ENCODE measurements around the gene NACC2. TPM values are rescaled to one million over a fixed set of nuclear protein-coding genes. Genes with fewer than 3 reads are reported as not detected.

NACC2 gene
- total RNA-seq, 1 donor from 2014 or later: 3.9 TPM

GRCh38 chr9:136039488-136039887, 55.6 kb downstream of the NACC2 start:
- Mint-ChIP-seq H3K9me3 (ENCODE audit: unreplicated experiment) (peaks cover 5% of the 10 kb centered on the region), H3K36me3 (ENCODE audit: unreplicated experiment) (peaks cover 7% of the 10 kb centered on the region)

GRCh38 chr9:136036848-136037247, 58.2 kb downstream of the NACC2 start:
- no peak for DNase-seq
- TF ChIP-seq CTCF (IDR thresholded peaks at IDR 0.05; ENCODE audit: partially characterized antibody, unreplicated experiment): no peak
- H3K4me1 Mint-ChIP-seq (ENCODE audit: low read depth, unreplicated experiment): no peaks in the 10 kb centered on the region
- peaks cover 3% of the 10 kb centered on the region for H3K9me3 Mint-ChIP-seq (ENCODE audit: unreplicated experiment)
- no peaks in the 10 kb centered on the region for H3K27me3 Mint-ChIP-seq (ENCODE audit: unreplicated experiment)
- no peak overlapping the region for H3K27ac Mint-ChIP-seq (ENCODE audit: unreplicated experiment)
- peaks cover 7% of the 10 kb centered on the region for H3K36me3 Mint-ChIP-seq (ENCODE audit: unreplicated experiment)
- no peak overlapping the region for H3K4me3 Mint-ChIP-seq (ENCODE audit: unreplicated experiment)

More at GRCh38 chr9:136039488-136039887, 55.6 kb downstream of the NACC2 start:
- Mint-ChIP-seq H3K4me1 (ENCODE audit: low read depth, unreplicated experiment) (no peaks in the 10 kb centered on the region), H3K27ac (ENCODE audit: unreplicated experiment) (no peak overlapping the region), H3K27me3 (ENCODE audit: unreplicated experiment) (no peaks in the 10 kb centered on the region), H3K4me3 (ENCODE audit: unreplicated experiment) (no peak overlapping the region)
- DNase-seq: no peak
- no peak for TF ChIP-seq CTCF (IDR thresholded peaks at IDR 0.05; ENCODE audit: partially characterized antibody, unreplicated experiment)

GRCh38 chr9:136036050-136036449, 59.0 kb downstream of the NACC2 start:
- Mint-ChIP-seq H3K27ac (ENCODE audit: unreplicated experiment) (no peak overlapping the region), H3K9me3 (ENCODE audit: unreplicated experiment) (peaks cover 3% of the 10 kb centered on the region), H3K36me3 (ENCODE audit: unreplicated experiment) (peaks cover 8% of the 10 kb centered on the region), H3K4me1 (ENCODE audit: low read depth, unreplicated experiment) (no peaks in the 10 kb centered on the region), H3K4me3 (ENCODE audit: unreplicated experiment) (no peak overlapping the region), H3K27me3 (ENCODE audit: unreplicated experiment) (no peaks in the 10 kb centered on the region)
- TF ChIP-seq CTCF (IDR thresholded peaks at IDR 0.05; ENCODE audit: partially characterized antibody, unreplicated experiment): no peak
- no peak for DNase-seq

GRCh38 chr9:136031741-136032730, 63.1 kb downstream of the NACC2 start:
- Mint-ChIP-seq H3K36me3 (ENCODE audit: unreplicated experiment) (peaks cover 4% of the 10 kb centered on the region), H3K9me3 (ENCODE audit: unreplicated experiment) (peaks cover 3% of the 10 kb centered on the region), H3K4me1 (ENCODE audit: low read depth, unreplicated experiment) (no peaks in the 10 kb centered on the region), H3K27me3 (ENCODE audit: unreplicated experiment) (peaks cover 2% of the 10 kb centered on the region), H3K4me3 (ENCODE audit: unreplicated experiment) (no peak overlapping the region), H3K27ac (ENCODE audit: unreplicated experiment) (no peak overlapping the region)
- DNase-seq: no peak
- no peak for TF ChIP-seq CTCF (IDR thresholded peaks at IDR 0.05; ENCODE audit: partially characterized antibody, unreplicated experiment)

GRCh38 chr9:136031094-136031493, 64.0 kb downstream of the NACC2 start:
- Mint-ChIP-seq H3K36me3 (ENCODE audit: unreplicated experiment) (peaks cover 4% of the 10 kb centered on the region), H3K9me3 (ENCODE audit: unreplicated experiment) (peaks cover 3% of the 10 kb centered on the region), H3K27ac (ENCODE audit: unreplicated experiment) (no peak overlapping the region), H3K27me3 (ENCODE audit: unreplicated experiment) (peaks cover 2% of the 10 kb centered on the region), H3K4me3 (ENCODE audit: unreplicated experiment) (no peak overlapping the region), H3K4me1 (ENCODE audit: low read depth, unreplicated experiment) (no peaks in the 10 kb centered on the region)
- no peak for DNase-seq
- no peak for TF ChIP-seq CTCF (IDR thresholded peaks at IDR 0.05; ENCODE audit: partially characterized antibody, unreplicated experiment)
